Spleen (tissue), 13 donors: ENCODE measurements around the gene EPDR1. TPM values are rescaled to one million over a fixed set of nuclear protein-coding genes. Genes with fewer than 3 reads are reported as not detected.

Experiments used
- DNase-seq: peaks from one replicate; pipeline ENCODE4 v3.0.0-alpha.2; 2020
- H3K27ac ChIP-seq, 8 donors: fragments of 200-600 bp; sonication (generic) in 7 of 8; 1 replicate in 4 of 8; 2 replicates in 4 of 8; pipeline versions ENCODE4 v1.5.0 to v1.8.0; 2016 to 2021; ENCODE audit warnings: inconsistent platforms in 4 of 8, mild to moderate bottlenecking in 4 of 8, moderate library complexity in 1 of 8
- H3K27me3 ChIP-seq, 7 donors: fragments of 200-600 bp; sonication (generic) in 6 of 7; replicated peaks in 1 of 7; 1 replicate in 4 of 7; 2 replicates in 3 of 7; pipeline versions ENCODE4 v1.5.0 to v1.8.0; 2016 to 2021; ENCODE audit warnings: inconsistent platforms in 3 of 7, mild to moderate bottlenecking in 1 of 7
- H3K36me3 ChIP-seq, 6 donors: fragments of 200-600 bp; sonication (generic) in 5 of 6; 1 replicate in 4 of 6; 2 replicates in 2 of 6; pipeline versions ENCODE4 v1.5.0 to v1.8.0; 2016 to 2021; ENCODE audit warnings: inconsistent platforms in 2 of 6
- H3K4me1 ChIP-seq, 6 donors: fragments of 200-600 bp; sonication (generic) in 5 of 6; 1 replicate in 3 of 6; 2 replicates in 3 of 6; pipeline versions ENCODE4 v1.5.0 to v1.8.0; 2016 to 2021; ENCODE audit warnings: inconsistent platforms in 3 of 6
- H3K4me3 ChIP-seq, 8 donors: fragments of 200-600 bp; sonication (generic) in 7 of 8; 1 replicate in 4 of 8; 2 replicates in 4 of 8; pipeline versions ENCODE4 v1.5.0 to v1.8.0; 2016 to 2021; ENCODE audit warnings: inconsistent platforms in 4 of 8, mild to moderate bottlenecking in 4 of 8, moderate library complexity in 2 of 8
- H3K9me3 ChIP-seq, 8 donors: fragments of 200-600 bp; sonication (generic) in 7 of 8; 1 replicate in 4 of 8; 2 replicates in 4 of 8; pipeline versions ENCODE4 v1.5.0 to v1.8.0; 2016 to 2021; ENCODE audit warnings: inconsistent platforms in 4 of 8
- CTCF ChIP-seq, 11 experiments: fragments of 200-600 bp in 7 of 11; fragments of 450-650 bp in 4 of 11; sonication (generic) in 4 of 11; IDR thresholded peaks in 8 of 11; conservative IDR thresholded peaks in 3 of 11; 1 replicate in 7 of 11; 2 replicates in 4 of 11; pipeline versions ENCODE4 v1.4.0 to v1.8.0; 2016 to 2021; ENCODE audit warnings: antibody characterized with exemption in 11 of 11, inconsistent platforms in 4 of 11, mild to moderate bottlenecking in 1 of 11
- POLR2A ChIP-seq, 3 donors: fragments of 450-650 bp; IDR thresholded peaks; one replicate each; pipeline ENCODE4 v1.5.1; 2017; ENCODE audit warnings: antibody characterized with exemption in 3 of 3, mild to moderate bottlenecking in 1 of 3
- POLR2AphosphoS5 ChIP-seq, 3 donors: sonication (generic); formaldehyde crosslinking; IDR thresholded peaks; one replicate each; pipeline ENCODE4 v1.5.1; 2017; ENCODE audit warnings: antibody characterized with exemption in 3 of 3
- WGBS, 5 donors: extraction: QIAGEN DNeasy Blood & Tissue Kit in 3 of 5; methylation state at CpG; one replicate each; pipeline versions ENCODE4 v1.1.5 to v1.1.7; 2013 to 2018; 5-methylcytosine and 5-hydroxymethylcytosine counted together
- intact Hi-C: fragments of 100-400 bp; cut with DNase I; formaldehyde crosslinking; loops from one replicate; pipeline ENCODE4 v1.15.0; 2023; ENCODE audit warnings: low total_unique reads
- long read RNA-seq, 2 donors: transcript quantifications; one replicate each; lab custom pipeline, GENCODE V29; 2026
- polyA plus RNA-seq, 3 donors: library from polyadenylated mRNA; stranded (reverse); fragments of 200-250 nt; gene quantifications; one replicate each; pipeline ENCODE4 v1.2.1, GENCODE V29; 2013
- total RNA-seq, 7 donors: library from RNA; depleted of rRNA in 3 of 7; stranded (reverse); fragments of >200 nt in 3 of 7; fragmentation: NEBNext Ultra II Directional in 4 of 7; extraction: Animal tissue kit (Norgen Biotek cat#: 25700) in 4 of 7; gene quantifications; one replicate each; pipeline versions ENCODE4 v1.1.0 to v1.2.1, GENCODE V29; 2016 to 2021
- donor health status: healthy with polysubstance abuse.
- donor health status: DM: no; HTN: no; CAD: no; lungs with moderate emphysema.
- donor health status: DM: no; HTN: no; CAD: no.
- donor health status: Bipolar disorder and iron deficiency.
- donor health status: healthy.
- donor health status: DM: no; HTN: no; CAD: no.
- donor health status: DM: yes; HTN: yes; CAD: no.

EPDR1 gene
- total RNA-seq (10 to 100 TPM in 6 of 7 donors, 1 to 10 TPM in 1; 7.5 to 51.5 (median 18.6) TPM), polyA plus RNA-seq (1 to 10 TPM; 2.3 to 5.5 (median 3.7) TPM)
- long read RNA-seq, donor 1, transcript EPDR1-201 (3 exons, 2,599 nt) = major isoform, 22 of 72 reads
- long read RNA-seq, donor 1, partial matches to known transcripts = 46 of 72 reads
- long read RNA-seq, donor 1, other reads (novel, unspliced or antisense) = 0 of 72 reads
- long read RNA-seq, donor 2, transcript EPDR1-201 (3 exons, 2,599 nt) = major isoform, 8 of 11 reads
- long read RNA-seq, donor 2, partial matches to known transcripts = 0 of 11 reads
- long read RNA-seq, donor 2, other reads (novel, unspliced or antisense) = 0 of 11 reads

- Histone ChIP-seq H3K4me3 (peak within 1 kb of the TSS; percentile 47 to 85 (median 58)), H3K27ac (peak within 1 kb of the TSS; percentile 63 to 86 (median 82)), H3K4me1 (peaks cover 14 to 44% (median 42%) of the 10 kb centered on the region in 6 donors), H3K27me3 (peaks cover 0 to 79% (median 26%) of the 10 kb centered on the region in 7 donors), H3K36me3 (no peaks in the 10 kb centered on the region), H3K9me3 (peaks cover under 1 to 14% (median 5%) of the 10 kb centered on the region in 8 donors)
- intact Hi-C loops = no loop called here
- peak; percentile 80 for DNase-seq
- TF ChIP-seq POLR2AphosphoS5 (IDR thresholded peaks at IDR 0.05) = peak; percentile 44 to 69 (median 68)
- TF ChIP-seq POLR2A (IDR thresholded peaks at IDR 0.05) = no peak
- peak in 4 of 11 experiments; percentile 32 to 43 (median 34) for TF ChIP-seq CTCF (IDR thresholded peaks at IDR 0.05 in 8 of 11, conservative IDR thresholded peaks at IDR 0.05 in 3 of 11)
- 6 to 18% (median 8%) methylated on average over 10 to 22 of the region's 22 CpGs for WGBS, 5 donors
Observed at GRCh38 chr7:37920305-37920848, at the start of gene EPDR1. Gene EPDR1 (plus strand): TSS chr7:37920640. CDS start chr7:37920940, 300 bp downstream.

GRCh38 chr7:37882086-37882485 is 38.4 kb upstream of the EPDR1 start:
- intact Hi-C loops = no loop called here
- no peak for DNase-seq
- no peak overlapping the region for H3K4me3 ChIP-seq
- peaks cover 0 to 17% (median 7%) of the 10 kb centered on the region in 8 donors for H3K9me3 ChIP-seq
- TF ChIP-seq CTCF (IDR thresholded peaks at IDR 0.05 in 8 of 11, conservative IDR thresholded peaks at IDR 0.05 in 3 of 11) (no peak), POLR2A (IDR thresholded peaks at IDR 0.05) (no peak), POLR2AphosphoS5 (IDR thresholded peaks at IDR 0.05) (no peak)
- H3K27me3 ChIP-seq = no peaks in the 10 kb centered on the region
- no peak overlapping the region for H3K27ac ChIP-seq
- no peaks in the 10 kb centered on the region for H3K4me1 ChIP-seq
- no peaks in the 10 kb centered on the region for H3K36me3 ChIP-seq
- WGBS, 5 donors = 78 to 94% (median 88%) methylated on average over 6 of the region's 6 CpGs

- Histone ChIP-seq H3K4me3 (no peak overlapping the region), H3K36me3 (peaks cover 0 to 7% (median 0%) of the 10 kb centered on the region in 6 donors), H3K9me3 (no peaks in the 10 kb centered on the region), H3K27ac (no peak overlapping the region), H3K27me3 (no peaks in the 10 kb centered on the region), H3K4me1 (no peaks in the 10 kb centered on the region)
- DNase-seq = no peak
- TF ChIP-seq POLR2A (IDR thresholded peaks at IDR 0.05) (no peak), CTCF (IDR thresholded peaks at IDR 0.05 in 8 of 11, conservative IDR thresholded peaks at IDR 0.05 in 3 of 11) (no peak), POLR2AphosphoS5 (IDR thresholded peaks at IDR 0.05) (no peak)
- intact Hi-C loops = no loop called here
Observed at GRCh38 chr7:37893359-37893758, 27.1 kb upstream of the EPDR1 start.

GRCh38 chr7:37894671-37895070 is 25.8 kb upstream of the EPDR1 start:
- no peaks in the 10 kb centered on the region for H3K9me3 ChIP-seq
- 58 to 92% (median 70%) methylated on average over 3 of the region's 3 CpGs for WGBS, 5 donors
- H3K27ac ChIP-seq = no peak overlapping the region
- no peak for DNase-seq
- no peak for TF ChIP-seq POLR2AphosphoS5 (IDR thresholded peaks at IDR 0.05)
- TF ChIP-seq POLR2A (IDR thresholded peaks at IDR 0.05) = no peak
- TF ChIP-seq CTCF (IDR thresholded peaks at IDR 0.05 in 8 of 11, conservative IDR thresholded peaks at IDR 0.05 in 3 of 11) = no peak
- H3K27me3 ChIP-seq = no peaks in the 10 kb centered on the region
- H3K4me3 ChIP-seq = no peak overlapping the region
- peaks cover 0 to 7% (median 0%) of the 10 kb centered on the region in 6 donors for H3K36me3 ChIP-seq
- intact Hi-C loops = no loop called here
- H3K4me1 ChIP-seq = no peaks in the 10 kb centered on the region
